ENCODE results near the gene MARCOL. TPM values are rescaled to one million over a fixed set of nuclear protein-coding genes. Genes with fewer than 3 reads are reported as not detected.

Gene MARCOL, protein sequence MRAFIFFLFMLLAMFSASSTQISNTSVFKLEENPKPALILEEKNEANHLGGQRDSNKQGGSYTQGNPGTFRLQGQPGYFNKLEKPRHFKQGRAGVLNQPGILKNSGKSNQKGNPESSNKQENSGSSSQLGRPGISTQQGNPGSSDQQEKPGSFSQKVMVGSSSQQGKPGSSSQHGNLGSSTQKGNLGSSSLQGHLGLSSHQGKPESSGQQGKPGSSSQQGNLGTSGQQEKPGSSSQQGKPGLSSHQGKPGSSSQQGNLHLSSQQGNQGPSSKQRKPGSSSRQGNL
- not detected for polyA plus RNA-seq (2013, experiment 1 of 2; ENCODE audit: insufficient read length)
- not detected for polyA plus RNA-seq (2013, experiment 2 of 2; ENCODE audit: insufficient read length)

DNA sequence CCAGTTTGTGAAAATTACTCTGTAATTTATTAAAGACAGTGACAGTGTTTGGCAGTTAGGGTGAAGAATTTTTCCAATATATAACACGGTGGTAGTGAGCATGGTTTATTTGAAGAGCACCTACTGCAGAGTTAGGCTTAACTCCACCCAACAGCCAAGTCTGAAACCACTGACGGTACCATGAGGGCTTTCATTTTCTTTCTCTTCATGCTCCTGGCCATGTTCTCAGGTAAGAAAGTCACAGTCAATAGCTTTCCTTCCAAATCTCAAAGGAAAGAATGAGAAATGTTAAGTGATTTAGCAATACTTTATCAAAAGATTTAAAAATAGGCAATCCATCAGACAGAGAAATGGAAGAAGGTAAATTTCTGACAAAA, at the start of gene MARCOL:
Gene MARCOL (plus strand): TSS at position 108 of the 377 bp plus-strand sequence. CDS start 73 bp downstream, at position 181.
- DNase-seq: no peak

DNA sequence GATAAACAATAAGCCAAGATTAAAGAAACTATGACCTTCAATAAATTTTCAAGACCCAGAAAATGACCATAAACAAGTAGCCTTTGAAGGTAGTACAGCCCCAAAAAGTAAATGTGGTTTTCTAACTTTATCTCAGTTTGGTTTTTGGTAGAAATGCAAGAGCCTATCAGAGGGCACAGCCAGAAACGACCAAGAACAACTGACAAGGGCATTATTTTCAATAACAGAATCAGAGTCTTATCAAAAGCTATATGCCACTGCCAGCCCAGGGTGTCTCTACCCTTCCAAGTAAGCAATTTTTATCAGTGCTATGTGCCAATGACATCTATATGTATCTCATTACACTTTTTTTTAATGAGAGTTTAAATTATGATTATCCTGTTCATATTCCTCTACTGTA, 47.3 kb upstream of the MARCOL start:
- DNase-seq: no peak

DNA sequence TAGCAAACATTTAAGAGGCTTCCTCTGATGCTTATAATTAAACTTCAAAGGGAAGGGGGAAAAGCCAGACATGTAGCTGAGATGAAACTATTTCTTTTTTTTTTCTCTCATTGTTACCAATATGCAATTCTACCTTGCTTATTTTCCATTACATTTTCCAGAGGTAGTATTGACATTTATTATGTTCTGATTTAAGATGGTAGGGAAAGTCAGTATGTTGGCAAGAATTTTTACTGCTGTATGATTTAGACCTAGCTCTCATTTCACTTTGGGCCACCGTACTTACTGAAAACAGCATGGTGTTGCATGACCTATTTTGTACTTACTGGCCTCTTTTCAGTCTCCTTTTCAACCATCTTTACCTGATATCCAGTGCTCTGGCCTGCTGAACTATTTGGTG, 45.1 kb upstream of the MARCOL start:
- DNase-seq: no peak

DNA sequence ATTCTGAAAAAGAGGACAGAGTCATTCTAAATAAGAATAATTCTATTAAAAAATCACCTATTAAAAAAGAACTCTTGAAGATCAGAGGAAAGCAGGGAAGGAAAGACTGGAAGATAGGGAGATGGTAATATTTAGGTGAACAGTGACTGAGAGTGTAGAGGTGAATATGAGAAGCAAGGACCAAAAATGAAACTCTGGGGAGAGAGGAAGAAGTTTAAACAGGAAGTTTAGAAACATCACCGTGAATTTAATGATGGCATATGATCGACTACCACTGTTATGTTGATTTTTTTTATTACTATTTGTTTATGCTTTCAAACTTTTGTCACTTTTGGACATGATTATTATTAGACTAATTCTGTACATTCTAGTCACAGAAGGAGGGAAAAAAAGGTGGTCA, 37.2 kb upstream of the MARCOL start:
- no peak for DNase-seq

DNA sequence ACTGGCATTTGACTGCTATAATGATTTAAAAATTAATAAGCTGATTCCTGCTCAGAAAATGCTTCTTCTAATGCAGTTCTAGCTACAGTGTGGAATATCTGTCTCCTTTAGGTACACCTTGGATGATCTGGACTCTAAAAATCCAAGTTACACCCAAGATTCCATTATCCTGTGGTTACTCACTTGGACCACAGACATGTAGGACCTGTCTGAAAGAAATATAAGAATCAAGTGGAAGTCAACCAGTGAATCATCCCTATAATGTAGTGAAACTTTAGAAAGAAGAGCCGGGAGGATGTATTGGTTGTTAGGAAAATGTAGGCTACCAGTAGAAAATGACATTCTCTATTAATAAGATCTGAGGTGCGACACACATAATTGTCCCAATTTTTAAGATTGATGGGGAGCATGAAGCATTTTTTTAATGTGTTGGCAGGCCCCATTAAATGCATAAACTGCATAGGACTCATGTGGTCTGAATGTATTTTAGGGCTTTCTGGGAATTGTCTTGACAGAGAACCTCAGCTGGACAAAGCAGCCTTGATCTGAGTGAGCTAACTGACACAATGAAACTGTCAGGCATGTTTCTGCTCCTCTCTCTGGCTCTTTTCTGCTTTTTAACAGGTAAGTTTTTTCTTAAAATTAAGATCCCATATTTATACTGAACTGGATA, 35.7 kb upstream of the MARCOL start, which contains the start of gene SPINK6:
Gene SPINK6 (plus strand): TSS at position 512 of the 673 bp plus-strand sequence. CDS start 55 bp downstream, at position 567.
- DNase-seq: no peak

DNA sequence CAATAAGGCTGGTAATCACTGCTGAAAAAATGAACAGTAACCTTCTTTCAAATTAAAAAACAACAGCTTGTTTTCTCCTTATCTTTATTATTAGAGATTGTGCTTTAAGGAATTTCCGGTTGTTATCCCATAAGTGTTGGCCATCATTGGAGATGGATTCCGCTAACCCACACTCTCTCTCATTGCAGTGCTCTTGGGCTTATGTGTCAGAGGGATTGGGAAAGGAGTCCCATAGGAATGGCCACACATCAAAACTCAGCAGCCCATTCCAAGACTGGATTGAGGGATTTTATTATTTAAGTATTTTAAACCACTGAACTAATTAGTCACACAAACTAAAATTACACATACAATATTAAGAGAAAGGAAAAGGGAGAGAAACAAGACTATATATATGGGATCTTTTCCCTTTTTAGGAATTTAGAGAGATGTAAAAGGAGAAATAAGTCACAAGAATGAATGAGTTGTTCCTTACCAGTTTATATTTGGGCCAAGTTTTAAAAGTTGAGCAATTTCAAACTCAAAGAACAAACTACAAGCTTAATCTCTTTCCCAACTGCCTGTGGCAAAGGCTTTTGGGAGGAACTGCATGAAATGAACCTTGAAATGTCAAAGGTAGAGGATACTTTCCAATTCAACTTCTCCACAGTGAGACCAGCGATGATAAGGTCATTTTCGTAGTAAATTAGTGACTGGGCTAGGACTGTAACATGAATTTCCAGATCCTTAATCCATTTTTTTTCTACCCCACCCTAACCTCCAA, 33.1 kb upstream of the MARCOL start:
- no peak for DNase-seq

DNA sequence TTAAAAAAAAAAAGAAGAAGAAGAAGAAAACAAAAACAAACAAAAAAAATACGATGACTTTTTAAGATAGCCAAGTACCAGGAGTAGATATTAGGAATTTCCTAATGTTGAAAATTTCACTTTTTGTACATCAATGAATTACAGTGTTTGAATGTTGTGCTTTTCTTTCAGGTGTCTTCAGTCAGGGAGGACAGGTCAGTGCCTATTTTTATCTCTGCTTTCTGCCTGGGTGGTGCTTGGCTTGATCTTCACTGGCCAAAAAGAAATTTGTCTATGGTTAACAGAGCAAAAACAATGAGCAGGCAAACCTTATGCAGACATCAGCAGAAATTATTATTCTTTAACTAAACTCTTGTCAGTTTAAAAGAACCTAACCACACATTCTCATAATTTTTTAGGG, 32.5 kb upstream of the MARCOL start:
- no peak for DNase-seq

DNA sequence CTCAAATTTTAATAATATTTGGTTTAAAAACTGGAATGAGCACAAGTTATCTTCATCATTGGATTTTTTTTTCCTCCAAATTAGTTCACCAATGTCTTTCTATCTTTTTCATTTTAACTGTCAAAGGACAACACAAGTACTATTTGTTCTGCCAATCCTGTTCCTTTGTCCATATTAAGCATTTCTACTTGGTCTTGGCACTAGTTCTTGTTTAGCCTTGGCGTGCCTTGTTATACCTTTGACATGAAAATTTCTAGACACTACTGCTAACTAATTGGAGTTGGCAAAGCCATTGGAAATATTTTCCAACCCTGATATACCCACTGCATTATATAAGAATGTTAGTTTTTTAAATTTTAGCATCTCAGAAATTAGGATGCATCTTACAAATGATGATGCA, 31.7 kb upstream of the MARCOL start:
- no peak for DNase-seq

DNA sequence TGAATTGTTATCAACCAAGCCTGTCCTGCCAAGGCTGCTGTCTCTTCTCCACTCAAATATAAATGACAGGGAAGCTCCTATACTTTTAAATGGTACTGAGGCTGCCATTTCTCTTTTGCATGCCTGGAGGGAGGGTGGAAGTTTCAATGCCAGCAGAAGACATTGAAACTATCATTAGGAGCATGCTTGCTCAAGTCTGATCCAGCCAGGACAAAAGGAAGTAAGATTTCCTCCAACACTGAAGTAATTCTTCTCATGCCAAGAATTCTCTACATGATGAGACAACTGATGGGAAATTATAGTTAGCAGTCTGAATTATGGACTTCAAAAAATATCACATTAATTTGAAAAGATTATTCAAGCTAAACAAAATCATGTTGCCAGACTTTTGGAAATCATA, 30.1 kb upstream of the MARCOL start:
- no peak for DNase-seq

DNA sequence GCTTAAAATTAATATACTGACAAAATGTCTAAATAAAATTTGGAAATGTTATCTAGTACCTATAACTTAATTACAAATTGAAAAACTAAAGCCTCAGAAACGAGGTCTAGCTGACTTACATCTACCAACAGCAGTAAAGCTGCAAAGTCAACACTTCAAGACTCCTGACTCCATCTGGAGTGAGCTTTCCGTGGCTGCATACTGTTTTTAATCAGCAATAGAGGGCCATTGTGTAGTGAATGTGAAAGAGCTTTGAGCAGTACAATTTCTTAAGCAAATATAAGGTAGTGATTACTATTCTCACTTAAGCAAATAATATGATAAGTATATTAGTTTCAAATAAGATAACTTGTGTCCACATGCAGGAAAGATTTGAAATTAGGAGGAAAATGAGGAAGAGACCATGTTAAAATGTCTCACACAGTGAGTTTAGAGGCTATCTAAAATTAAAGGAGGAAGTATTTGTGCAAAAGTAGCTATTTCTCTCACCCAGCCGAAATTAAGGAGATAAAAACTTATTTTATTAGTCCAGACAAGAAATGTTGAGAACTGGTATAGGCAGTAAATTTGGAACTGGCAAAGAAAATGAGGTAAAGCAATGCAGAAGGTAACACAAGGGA, 29.1 kb upstream of the MARCOL start:
- DNase-seq: no peak

DNA sequence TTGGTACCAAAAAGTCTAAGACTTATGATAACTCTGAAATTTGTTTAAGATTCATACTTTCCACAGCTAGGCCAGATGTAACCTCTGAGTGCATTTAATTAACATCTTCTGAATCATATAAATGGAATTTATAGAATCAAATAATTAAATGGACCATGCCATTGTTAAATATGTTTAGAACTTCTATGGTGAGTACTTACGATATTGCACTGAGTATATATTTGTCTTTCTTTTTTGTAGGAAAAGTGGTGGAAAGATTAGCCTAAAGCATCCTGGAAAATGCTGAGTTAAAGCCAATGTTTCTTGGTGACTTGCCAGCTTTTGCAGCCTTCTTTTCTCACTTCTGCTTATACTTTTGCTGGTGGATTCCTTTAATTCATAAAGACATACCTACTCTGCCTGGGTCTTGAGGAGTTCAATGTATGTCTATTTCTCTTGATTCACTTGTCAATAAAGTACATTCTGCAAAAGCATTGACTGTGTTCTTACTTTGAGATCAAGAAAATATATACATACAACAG, 23.6 kb upstream of the MARCOL start:
- no peak for DNase-seq

DNA sequence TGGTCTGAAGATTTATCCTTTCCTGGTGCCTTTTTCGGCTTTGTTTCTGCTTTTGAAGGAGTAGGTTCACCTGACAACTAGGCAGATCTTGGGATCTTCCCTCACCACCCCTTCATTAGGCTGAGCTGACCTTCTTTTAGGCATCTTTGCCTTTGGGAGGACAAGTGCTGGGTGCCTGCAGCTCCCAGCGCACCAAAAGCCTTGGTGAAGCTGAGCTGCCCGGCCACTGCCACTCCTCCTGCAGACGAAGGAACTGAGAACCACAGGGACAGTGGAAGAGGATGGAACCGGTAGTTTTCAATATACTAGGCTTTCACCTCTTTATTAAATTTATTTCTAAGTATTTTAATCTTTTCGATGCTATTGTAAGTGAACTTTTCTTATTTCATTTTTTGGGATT, 16.8 kb upstream of the MARCOL start:
- no peak for DNase-seq

DNA sequence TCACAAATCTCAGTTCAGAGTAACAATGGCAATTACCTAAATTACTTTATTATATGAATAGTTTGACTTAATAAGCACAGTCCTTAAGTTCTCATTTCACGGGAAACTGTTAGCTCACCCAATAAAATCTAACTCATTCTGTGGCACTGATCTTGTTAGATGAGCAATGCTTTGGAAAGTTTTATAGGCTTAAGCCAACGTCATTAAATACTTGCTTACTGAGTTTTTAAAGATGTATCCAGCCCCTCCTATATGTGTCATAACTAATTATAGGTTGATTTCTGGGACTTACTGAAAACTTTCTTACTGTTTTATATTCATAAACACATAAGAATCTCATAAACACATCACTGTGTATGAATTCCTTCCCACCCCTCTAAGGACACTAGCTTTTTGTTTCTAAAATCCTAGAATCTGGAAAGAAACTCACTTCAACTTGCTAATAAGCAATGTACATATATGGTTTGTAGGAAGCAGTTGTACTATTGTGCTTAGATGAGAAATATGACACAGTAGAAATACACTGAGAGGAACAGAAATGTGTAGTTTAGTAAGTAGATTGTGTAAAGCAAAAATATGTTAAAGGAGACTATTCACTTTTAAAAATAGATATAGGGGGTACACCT, 14.1 kb upstream of the MARCOL start:
- no peak for DNase-seq

DNA sequence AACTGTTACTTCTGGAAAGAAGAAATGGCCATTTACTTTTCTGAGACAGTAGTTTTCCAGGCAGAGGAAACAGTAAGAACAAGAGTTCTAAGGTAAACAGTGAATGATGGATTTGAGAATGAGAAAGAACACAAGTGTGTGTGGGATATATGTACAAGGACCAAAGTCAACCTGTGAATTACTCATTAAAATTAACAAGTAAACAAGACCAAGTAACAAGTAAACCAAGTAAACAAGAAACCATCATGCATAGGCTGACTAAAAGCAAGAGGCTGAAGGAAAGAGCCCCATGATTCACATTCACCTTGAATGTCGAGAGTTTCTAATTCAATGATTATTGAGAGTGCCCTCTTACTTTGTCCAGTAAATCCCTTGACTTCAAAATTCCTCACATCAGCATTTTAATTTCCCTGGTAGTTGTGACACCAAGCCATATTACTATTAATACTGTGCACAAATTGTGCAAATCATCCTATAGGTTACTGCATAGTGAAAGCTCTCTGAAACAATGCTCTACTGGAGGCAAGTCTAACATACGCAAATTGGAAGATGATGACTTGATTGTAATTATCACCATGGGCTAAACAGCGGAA, 9.8 kb upstream of the MARCOL start:
- no peak for DNase-seq

DNA sequence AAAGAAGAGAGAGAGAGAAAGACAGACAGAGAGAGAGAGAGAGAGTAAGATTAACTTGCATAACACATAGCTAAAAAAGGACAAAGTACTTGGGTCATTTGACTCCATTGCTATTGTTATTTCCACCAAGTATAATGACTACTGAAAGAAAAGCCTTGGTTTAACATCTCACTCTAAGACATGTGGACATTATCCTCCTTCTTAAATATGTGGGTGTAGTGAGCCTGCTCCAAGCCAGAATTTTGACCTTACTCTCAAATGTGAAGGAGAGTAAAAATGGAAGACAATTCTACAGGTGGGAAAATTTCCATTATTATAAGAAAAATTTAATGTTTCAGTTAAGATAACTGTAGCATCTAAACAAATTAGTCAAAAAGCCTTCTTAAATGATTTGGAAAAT, 8.5 kb upstream of the MARCOL start:
- no peak for DNase-seq

DNA sequence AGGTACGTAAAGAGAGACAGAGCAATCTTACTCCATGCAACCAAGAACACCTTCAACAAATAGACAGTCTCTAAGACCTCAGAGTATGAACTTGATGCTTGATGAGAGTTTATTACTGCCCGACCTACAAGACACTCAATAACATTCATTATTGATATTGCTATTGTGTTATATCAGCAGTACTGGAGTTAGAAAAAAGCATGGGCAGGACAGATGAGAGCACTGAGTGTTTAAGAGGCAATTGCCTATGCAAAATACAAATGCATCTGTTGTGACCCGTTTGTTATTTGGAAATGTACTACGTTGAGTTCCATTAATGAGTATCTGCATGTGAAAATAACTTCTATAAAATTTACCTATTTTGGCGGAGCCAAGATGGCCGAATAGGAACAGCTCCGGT, 8.1 kb upstream of the MARCOL start:
- DNase-seq: no peak

DNA sequence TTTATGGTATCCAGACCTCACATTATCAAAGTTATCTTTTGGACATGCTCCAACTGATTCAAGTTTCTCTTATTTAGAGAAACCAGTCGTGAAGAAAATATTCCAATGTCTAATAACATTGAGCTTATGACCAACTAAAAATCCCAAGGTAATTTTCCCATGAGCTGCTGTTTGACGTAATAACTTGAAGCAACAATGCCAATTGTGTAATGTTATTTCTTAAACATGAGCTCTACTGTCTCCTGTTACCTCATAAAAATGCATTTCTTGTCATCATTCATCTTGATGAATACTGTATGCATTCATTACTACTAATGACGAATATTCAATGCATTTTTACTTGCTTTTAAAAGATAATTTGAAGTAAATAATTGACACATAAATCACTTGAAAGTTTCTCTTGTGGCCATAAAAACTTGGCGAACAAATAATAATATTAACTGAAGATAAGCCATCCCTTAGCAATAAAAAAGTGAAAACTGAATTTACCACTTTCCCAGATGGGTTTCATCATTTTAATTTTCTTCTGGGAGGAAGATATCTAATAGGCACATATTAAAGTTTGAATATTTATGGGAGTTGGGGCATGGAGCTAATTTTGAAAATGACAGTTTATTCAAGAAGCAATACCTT, 424 bp upstream of the MARCOL start:
- DNase-seq: no peak

DNA sequence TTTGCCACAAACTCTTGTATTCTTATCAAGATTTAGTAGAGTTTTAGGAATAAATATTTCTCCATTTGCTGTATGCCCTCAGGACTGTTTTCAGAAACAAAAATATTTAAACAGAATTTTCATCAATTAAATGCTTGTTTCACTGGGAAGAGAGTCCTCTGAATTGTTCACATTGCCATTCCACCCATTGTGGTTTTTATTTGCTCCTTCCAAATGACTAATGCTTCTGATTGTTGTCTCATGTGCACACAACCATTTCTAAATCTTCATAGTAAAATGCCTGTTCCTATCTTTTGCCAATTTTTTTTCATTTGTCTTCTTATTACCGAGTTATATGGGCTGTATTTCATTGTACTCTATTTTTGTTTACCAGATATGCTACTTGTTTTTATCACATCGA, 10.6 kb downstream of the MARCOL start:
- no peak for DNase-seq

DNA sequence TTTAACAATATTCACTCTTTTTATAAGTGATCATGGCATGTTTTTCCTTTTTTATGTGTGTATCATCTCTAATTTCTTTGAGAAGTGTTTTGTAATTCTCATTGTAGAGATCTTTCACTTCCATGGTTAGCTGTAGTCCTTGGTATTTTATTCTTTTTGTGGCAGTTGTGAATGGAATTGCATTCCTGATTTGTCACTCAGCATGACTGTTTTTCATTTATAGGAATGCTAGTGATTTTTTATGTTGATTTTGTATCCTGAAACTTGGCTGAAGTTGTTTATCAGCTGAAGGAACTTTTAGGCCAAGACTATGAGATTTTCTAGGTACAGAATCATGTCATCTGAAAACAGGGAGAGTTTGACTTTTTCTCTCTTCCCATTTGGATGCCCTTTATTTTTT, 17.1 kb downstream of the MARCOL start:
- DNase-seq: no peak

DNA sequence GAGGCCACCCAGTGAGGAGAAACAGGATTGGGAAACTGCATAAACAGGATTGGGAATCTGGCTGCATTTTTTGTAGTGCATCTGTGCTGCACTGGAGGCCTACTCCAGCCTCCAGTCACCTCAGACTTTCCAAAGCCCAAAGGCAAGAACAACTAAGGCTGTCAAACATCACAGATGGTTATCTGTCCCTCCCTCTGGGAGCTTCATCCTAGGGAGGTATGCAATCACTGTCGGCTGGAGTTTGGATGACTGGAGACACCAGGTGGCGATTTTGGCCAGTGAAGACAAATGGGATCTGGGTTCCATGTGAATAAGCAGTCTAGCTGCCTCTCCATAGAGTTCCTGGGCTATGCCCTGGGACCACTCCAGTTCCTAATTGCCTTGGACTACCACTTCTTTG, 21.0 kb downstream of the MARCOL start:
- DNase-seq: no peak

DNA sequence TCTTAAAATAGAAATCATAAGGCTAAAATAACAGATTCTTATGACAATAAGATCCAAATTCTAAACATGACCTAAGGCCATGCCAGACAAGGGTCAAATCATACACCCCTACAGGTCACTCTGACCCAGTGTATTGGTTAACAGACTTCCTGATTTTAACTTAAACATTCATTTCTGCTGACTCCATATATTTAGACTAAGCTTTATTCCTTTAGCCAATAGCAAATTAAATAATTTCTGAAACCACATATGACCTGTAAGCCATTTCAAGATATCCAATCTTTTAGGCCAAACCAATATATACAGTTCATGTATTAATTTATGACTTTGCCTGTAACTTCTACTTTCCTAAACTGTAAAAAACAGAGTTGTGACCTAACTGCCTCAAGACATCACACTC, 22.9 kb downstream of the MARCOL start:
- no peak for DNase-seq
